Right ventricle myocardium inferior (tissue), 1 donor: Measurements from ENCODE around the gene RPS6KB2. TPM values are rescaled to one million over a fixed set of nuclear protein-coding genes. Genes with fewer than 3 reads are reported as not detected.

Experiments
- ATAC-seq: fragments of 200-7000 bp; cut with Tn5 transposase; one replicate; pipeline ENCODE4 v1.9.1; 2020; ENCODE audit warnings: mild to moderate bottlenecking, moderate library complexity
- DNase-seq: peaks from one replicate; pipeline ENCODE4 v3.0.0; 2021; ENCODE audit errors: missing footprints
- intact Hi-C: fragments of 100-400 bp; cut with DNase I; formaldehyde crosslinking; loops from one replicate; pipeline ENCODE4 v1.11.0; 2022
- long read RNA-seq: library from polyadenylated mRNA; unstranded; transcript quantifications from one replicate; pipeline ENCODE4 v2.0.0, GENCODE V29; 2021
- total RNA-seq: library from RNA; stranded (reverse); fragmentation: NEBNext Ultra II Directional; extraction: Animal tissue kit (Norgen Biotek cat#: 25700); gene quantifications from one replicate; pipeline ENCODE4 v1.2.1, GENCODE V29; 2021
- donor health status: DM: no; HTN: yes; CAD: no; lungs with severe emphysema.

RPS6KB2 gene
- total RNA-seq, result 27.8 TPM
- long read RNA-seq, transcript RPS6KB2-201 (15 exons, 1,733 nt), result major isoform, 13 of 23 reads
- long read RNA-seq, partial matches to known transcripts, result 3 of 23 reads
- long read RNA-seq, other reads (novel, unspliced or antisense), result 7 of 23 reads

DNA sequence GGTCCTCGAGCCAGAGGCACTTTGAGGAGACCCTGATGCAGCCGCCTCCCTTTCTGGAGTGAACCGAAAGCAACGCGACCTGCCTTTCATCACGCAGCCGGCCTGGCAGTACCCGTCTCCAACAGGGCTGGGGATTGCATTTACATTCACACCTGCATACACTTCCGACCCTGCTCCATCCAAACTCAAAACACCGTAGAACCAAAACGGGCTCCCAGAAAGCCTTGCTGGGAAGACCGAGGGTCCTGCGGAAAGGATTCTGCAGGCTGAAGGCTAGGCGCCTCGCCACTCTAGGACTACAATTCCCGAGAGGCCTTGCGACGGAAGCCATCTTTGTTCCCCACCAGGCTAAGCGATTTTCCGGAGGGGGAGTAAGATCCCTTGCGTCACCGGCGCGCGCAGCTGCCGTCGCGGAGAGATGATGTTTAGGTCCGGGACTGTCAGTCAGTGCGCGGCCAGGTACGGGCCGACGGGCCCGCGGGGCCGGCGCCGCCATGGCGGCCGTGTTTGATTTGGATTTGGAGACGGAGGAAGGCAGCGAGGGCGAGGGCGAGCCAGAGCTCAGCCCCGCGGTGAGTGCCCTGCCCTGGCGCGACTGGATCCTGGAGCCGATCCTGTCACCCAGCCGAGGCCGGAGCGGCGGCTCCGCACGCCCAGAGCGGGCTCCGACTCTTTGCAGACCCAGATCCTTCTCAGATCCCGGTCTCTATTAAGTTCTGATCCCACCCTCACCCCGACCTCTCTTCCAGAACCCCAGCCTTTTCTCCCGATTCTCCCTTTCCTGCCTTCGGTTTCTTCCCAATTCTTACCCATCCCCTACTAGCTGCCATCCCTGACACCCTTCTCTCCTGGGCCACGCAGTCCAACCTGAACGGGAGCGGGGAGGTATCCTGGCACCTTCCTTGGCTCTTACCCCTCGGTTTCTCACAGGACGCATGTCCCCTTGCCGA is at the start of gene RPS6KB2:
Gene RPS6KB2, plus strand, starts transcription at position 443 of the 950 bp plus-strand sequence. Its CDS starts 52 bp downstream, at position 495.
- intact Hi-C loops, result loop anchor here (1.0 kb wide), 1 partner anchor 36 kb away; no protein-coding TSS in a partner anchor

DNA sequence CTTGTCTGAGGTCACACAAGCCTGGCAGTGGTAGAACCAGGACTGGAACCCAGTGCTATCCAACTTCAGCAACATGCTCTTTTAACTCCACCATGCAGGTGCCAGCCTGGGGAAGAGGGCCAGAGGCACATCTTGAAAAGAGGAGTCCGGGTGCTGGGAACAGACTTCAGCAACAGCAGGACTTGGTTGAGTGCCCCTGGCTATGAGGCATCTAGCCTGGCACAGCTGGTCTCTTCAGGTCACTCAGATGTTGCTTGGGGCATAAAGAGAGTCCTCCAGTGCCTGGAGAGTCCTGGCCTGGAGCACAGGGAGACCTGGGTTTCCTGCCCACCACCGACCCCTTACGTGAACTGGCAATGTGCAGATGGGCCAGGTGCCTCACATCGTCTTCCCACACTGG is 49.8 kb upstream of the RPS6KB2 start:
- DNase-seq (peak; percentile 18), ATAC-seq (no peak)
- intact Hi-C loops, result no loop called here

More for the DNA sequence above, at the start of gene RPS6KB2:
- ATAC-seq (peak; percentile 92), DNase-seq (peak; percentile 99)

DNA sequence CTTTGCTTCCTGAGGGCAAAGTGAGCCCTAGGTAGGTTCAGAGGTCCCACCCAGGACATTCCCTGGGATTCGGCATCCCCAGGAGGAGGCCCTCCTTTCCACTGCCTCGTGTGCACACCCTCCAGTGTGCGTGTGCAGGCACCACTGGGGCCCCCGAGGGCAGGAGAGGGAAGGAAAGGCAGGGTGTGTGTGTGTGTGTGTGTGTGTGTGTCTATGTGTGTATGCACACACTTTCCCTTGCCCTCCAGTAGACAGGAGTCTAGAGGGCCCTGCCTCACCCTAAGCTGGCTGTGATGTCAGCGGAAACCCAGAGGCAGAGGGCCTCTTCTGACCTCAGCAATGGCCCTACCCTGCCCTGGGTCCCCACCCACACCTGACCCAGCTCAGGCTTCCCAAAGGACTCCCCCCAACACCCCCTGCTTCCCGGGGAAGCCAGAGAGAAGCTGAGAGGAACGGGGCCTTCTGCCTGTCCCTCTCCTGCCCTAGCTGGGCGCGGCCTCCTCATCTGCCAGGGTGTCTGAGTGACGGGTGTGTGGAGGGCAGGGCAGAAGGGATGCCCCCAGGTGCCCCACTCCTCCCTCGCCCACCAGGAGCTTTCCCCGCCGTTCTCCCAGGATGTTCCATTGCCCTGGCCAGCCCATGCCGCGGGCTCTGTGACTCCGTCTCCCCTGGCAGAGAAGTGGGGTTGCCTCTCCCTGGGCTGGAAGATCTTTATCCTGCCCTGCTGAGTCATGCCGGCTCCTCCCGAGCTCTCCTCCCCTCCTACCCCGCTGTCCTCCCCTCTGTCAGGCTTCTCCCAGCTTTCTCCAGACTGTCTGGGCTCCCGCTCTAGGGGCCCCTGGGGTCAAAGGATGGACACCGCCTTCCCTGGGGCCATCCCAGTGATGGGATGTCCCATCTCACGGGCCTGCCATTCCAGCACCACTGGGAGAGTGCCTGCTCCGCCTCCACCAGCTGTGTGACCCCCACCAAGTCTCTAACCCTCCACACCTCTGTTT is 48.9 kb upstream of the RPS6KB2 start:
- ATAC-seq (no peak), DNase-seq (peak; percentile 46)
- intact Hi-C loops, result loop anchor here (5.0 kb wide), 1 partner anchor 117 kb away; no protein-coding TSS in a partner anchor

DNA sequence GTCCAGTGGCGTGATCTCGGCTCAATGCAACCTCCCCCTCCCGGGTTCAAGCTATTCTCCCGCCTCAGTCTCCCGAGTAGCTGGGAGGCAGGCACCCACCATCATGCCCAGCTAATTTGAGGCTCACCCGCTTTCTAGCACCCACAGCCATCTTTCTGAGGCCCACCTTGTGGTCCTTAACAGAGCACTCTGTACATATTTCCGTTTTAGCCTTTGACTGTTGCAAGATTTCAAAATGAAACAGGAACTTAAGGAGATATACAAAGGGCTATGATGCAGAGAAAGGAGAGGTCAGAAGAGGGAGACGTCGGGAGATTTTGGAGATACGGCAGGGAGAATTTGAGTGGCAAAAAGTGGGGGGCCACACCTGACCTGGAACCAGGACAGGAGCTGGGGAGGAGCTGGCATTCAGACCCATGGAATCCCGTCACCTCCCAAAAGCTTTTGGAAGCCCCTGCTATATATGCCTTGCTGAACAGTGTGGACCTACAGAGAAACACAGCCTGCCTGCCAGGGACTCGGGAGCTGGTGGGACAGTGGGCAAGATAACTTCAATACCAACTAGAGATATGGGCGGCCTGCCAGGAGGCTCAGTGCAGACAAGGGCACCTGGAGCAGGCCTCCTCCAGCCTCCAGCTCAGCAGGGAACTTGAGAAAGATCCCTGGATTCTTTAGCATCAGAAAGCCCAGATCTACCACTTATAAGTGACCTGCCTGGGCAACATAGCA is 46.9 kb upstream of the RPS6KB2 start:
- intact Hi-C loops, result loop anchor here (5.0 kb wide), 1 partner anchor 119 kb away; no protein-coding TSS in a partner anchor
- ATAC-seq (no peak), DNase-seq (peak; percentile 41)

DNA sequence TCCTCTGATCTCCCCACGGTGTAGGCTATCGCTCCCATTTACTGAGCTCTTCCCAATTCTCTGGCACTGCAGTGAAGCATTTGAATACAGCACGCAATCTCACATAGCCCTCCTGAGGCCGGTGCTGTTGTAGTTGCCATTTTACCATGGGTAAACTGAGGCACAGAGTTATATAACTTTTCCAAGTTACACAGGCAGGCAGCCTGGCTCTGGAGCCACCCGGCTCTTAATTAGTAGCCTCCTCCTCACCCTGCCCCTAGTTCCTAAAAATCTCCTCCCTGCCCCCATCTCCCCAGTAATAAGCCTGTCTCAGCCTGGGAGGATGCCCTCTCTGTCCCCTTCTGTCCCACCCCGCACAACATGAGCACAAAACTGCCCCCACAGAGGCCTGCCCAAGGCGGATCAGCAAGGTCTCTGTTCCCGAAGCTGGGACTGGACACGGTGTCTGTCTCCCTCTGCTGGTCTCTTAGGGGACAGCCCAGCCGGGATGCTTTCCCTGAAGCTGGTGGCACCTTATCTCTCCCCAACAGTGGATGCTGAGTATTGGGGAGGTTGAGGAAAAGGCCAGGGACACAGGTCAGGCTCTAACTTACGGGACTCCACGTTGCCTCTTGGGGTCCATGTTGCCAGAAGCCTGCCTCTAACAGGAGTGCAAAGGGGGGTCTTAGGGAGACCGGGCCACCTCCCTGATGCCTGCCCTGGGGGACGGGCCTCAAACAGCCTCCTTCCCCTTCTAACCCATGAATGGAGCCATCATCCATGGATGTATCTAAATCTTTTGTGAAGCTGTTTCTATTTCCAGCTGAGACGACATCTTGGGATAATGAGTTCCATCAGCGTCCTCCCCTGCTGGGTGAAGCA is 45.8 kb upstream of the RPS6KB2 start:
- intact Hi-C loops, result loop anchor here (1.0 to 5.0 kb wide), 2 partner anchors 25 to 120 kb away; no protein-coding TSS in a partner anchor

DNA sequence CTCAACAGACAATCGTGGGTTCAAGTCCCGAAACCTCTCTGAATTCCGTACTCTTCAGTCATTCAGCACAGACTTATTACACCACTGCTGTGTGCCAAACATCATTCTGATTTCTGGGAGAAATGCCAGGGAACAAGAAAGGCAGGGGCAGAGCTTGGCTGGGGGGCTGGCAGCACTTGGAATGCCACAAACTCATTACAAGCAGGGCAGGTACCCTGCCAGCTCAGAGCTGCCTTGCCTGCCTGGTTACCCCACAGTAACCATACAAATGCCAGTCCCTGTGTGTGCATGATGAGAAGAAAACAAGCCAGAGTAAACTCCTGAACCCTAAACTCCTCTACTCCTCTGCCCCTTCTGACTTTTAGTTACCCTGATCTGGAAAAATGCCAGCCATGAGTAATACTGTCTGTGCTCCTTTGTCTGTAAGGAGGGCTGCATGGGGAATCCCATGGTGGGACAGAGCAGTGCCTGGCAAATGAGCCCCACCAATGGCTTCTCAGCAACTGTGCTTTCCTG is 43.4 kb upstream of the RPS6KB2 start:
- DNase-seq (no peak), ATAC-seq (no peak)
- intact Hi-C loops, result loop anchor here (5.0 kb wide), 1 partner anchor 123 kb away; no protein-coding TSS in a partner anchor

More for the DNA sequence above, 45.8 kb upstream of the RPS6KB2 start:
- DNase-seq (peak; percentile 88), ATAC-seq (peak; percentile 82)

DNA sequence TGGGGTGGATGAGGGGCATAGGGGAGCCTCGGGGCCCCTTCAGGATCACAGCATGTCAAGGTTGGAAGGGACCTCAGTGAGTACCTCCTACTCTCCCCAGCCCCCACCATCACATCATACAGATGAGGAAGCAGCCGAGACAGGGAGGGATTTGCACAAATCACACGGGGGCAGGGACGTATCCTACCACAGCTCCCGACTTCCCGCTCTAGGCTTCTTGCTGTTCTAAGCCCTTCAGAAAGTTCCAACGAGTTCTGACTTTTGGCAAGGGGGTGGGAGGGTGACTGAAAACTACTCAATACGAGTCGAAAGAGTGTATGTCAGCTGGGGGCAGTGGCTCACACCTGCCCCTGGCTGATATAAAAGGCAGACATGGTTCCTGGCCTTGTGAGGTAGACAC is 41.2 kb upstream of the RPS6KB2 start:
- intact Hi-C loops, result no loop called here
- DNase-seq (no peak), ATAC-seq (no peak)

DNA sequence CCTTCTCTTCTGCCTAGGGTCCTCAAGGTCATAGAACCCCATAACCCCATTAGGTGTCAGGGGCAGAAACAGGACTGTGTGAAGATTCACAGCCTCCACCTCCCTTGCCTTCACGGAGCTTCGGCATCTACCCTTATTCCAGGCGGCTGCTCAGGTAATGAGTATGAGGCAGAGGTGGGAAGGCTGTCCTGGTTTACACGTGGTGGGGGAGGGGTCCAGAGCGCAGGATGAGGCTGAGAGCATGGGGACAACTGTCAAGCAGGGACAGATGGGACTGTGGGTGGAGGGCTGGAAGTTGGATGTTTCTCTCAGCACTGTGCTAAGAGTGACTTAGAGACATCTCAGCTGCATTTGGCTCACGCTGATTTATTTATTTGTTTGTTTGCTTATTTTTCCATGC is 40.8 kb upstream of the RPS6KB2 start:
- intact Hi-C loops, result no loop called here
- no peak for ATAC-seq
- no peak for DNase-seq

DNA sequence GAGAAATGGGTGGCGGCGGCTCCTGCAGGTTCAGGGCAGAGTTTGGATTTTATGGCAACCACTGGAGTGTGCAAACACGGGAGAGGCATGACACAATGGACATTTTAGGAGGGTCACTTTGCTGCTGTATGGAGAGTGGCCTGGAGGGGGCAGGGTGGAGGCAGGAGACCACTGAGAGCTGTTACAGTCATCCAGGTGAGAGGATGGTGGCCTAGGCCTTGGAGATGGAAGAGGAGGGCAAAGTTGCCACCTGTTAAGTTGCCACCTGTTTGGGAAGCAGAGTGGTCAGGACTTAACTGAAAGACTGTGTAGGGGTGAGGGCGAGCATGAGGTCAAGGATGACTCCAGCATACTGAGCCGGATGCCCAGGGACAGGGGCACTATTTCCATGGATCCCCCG is 38.8 kb upstream of the RPS6KB2 start:
- ATAC-seq (no peak), DNase-seq (no peak)
- intact Hi-C loops, result no loop called here

DNA sequence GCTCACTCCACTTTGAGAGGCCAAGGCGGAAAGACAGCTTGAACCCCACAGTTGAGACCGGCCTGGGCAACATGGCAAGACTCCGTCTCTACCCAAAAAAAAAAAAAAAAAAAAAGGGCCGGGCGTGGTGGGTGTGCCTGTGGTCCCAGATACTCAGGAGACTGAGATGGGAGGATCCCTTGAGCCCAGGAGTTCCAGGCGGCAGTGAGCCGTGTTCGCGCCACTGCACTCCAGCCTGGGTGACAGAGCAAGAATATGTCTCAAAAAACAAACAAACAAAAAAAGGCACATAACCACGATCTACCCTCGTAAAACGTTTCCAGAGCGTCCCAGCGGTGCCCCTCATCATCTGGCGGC is 37.4 kb upstream of the RPS6KB2 start:
- intact Hi-C loops, result loop anchor here (2.0 kb wide), 1 partner anchor 116 kb away; no protein-coding TSS in a partner anchor
- DNase-seq (no peak), ATAC-seq (no peak)

DNA sequence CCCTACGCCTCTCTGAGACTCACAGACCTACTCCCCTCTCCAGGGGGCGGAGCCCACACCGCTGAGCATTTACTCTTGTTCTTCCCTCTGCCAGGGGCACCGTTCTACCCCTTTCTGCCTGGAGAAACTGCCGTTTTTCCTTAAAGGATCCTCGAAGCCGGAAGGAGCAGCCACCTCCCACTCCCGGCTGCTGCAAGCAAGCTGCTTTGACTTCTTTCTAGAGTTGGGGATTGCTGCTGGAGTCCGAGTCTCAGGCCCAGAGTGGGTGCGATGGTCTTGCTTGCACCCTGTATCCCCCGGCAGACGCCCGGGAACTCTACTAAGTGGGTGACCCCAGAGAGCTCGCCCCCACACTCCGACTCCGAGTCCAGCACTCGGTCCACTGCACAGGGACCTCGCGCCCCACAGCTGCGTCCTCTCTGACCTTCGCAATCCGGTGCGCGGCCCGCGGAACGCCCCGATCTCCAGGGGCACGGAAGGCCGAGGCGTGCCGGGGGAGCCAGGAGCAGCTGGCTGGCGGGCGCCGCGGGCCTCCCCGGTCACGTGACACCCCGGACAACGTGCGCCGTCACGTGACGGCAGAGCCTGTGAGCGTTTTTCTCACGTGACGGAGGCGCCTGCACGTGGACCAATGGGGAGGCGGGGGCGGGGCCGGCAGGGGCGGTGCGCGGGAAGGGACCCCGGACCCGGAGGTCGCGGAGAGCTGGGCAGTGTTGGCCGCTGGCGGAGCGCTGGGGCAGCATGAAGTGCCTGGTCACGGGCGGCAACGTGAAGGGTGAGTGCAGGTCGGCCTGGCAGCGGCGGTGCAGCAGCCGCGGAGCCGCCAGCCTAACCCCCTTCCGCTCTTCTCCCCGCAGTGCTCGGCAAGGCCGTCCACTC is 36.8 kb upstream of the RPS6KB2 start, which contains the start of gene RAD9A:
Gene RAD9A, plus strand, starts transcription at position 683 of the 879 bp plus-strand sequence. Its CDS starts 59 bp downstream, at position 742.
- intact Hi-C loops, result loop anchor here (2.0 kb wide), 1 partner anchor 115 kb away; no protein-coding TSS in a partner anchor
- DNase-seq (peak; percentile 99), ATAC-seq (peak; percentile 89)

DNA sequence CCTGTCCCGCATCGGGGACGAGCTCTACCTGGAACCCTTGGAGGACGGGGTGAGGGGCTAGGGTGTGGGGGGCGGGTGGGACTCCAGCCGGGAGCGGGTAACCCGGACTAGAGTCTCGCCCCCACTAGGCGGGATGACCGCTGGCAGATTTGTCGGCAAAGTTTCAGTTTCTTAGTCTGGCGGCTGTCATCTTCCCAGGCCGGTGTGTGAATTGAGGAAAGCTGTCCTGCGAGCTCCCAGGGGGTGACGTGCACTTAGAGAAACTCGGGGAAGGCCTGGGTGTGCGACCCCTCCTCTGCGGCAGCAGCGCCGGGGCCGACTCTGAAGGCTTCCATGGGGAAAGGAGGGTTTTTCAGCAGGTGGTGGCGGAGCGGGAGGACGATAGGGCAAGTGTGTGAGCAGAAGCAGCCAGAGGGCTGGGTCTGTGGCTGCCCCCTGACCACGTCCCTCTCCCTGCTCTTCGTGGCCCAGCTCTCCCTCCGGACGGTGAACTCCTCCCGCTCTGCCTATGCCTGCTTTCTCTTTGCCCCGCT is 36.0 kb upstream of the RPS6KB2 start:
- intact Hi-C loops, result no loop called here
- DNase-seq (no peak), ATAC-seq (no peak)

DNA sequence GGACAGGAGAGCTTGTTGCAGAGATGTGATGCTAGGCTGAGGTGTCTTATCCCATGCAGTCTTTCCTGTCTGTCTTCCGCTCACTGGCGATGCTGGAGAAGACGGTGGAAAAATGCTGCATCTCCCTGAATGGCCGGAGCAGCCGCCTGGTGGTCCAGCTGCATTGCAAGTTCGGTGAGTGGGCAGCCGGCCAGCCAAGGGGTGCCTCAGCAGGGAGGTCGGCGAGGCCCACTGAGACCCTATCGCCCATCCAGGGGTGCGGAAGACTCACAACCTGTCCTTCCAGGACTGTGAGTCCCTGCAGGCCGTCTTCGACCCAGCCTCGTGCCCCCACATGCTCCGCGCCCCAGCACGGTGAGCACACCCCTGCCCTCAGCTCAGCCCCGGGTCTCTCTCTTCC is 34.9 kb upstream of the RPS6KB2 start:
- intact Hi-C loops, result no loop called here
- DNase-seq (no peak), ATAC-seq (no peak)

DNA sequence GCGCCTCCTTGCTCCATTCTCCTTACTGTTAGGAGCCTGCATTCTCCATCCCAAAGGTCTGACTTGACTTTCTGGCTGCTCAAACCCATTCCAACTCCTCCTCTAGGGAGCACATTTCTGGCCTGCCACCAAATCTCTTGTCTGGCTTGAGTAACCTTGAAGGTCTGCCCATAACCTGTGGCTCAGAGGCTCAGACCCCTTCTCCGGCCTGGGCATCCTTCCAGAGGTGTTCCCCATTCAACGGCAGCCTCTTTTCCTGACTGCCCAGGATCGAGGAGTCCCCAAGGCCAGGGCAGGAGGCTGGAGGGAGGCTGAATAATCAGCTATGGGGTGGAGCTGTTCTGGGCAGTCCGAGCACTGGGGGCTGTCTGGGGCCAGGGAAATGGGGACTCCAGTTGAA is 34.3 kb upstream of the RPS6KB2 start:
- ATAC-seq, result no peak
- DNase-seq, result no peak
- intact Hi-C loops, result no loop called here

DNA sequence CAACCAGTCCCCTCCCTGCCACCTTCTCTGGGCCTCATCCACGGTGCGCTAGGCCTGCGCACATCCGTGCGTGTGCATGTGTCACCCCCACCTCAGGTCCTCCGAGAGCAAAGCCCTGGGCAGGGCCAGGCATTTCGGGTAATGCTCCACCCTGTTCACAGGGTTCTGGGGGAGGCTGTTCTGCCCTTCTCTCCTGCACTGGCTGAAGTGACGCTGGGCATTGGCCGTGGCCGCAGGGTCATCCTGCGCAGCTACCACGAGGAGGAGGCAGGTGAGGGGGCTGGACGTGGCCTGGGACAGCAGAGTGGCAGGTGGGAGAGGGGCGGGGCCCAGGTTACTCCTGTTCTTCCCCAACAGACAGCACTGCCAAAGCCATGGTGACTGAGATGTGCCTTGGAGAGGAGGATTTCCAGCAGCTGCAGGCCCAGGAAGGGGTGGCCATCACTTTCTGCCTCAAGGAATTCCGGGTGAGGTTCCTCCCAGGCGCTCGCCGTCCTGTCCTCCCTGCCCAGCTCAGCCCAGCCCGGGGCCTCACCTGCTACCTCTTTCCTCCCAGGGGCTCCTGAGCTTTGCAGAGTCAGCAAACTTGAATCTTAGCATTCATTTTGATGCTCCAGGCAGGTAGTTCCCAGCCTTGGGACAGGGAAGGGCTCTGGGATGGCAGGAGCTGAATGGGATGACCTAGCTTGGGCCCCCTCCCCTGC is 32.6 kb upstream of the RPS6KB2 start:
- no peak for DNase-seq
- ATAC-seq, result no peak
- intact Hi-C loops, result no loop called here
